NCI-H2171 (cell line): ENCODE data around the gene REM1.
A peak's percentile ranks its signal among the peaks of the same experiment; 100 is the strongest.
"Not testable (repeated sequence)": the region's sequence is repeated elsewhere in the genome, so short reads cannot be mapped to it uniquely, and the experiment has no call there.

Source experiments
- DNase-seq: peaks from one replicate; lab custom pipeline; 2025; lab: John Stamatoyannopoulos, UW

REM1 gene

GRCh38 chr20:31485450-31486339 is 10.6 kb downstream of the REM1 start:
- no peak for DNase-seq

GRCh38 chr20:31488115-31488514 is 13.0 kb downstream of the REM1 start:
- DNase-seq = no peak

- no peak for DNase-seq
These were observed 14.1 kb downstream of the REM1 start for GRCh38 chr20:31489152-31489551.

GRCh38 chr20:31490752-31491151 is 15.7 kb downstream of the REM1 start:
- DNase-seq = no peak

- DNase-seq = no peak
These were observed 19.0 kb downstream of the REM1 start for GRCh38 chr20:31494131-31494530.

- DNase-seq = peak; percentile 15
These were observed 21.7 kb downstream of the REM1 start for GRCh38 chr20:31496761-31497295.

- DNase-seq = no peak
These were observed 22.9 kb downstream of the REM1 start for GRCh38 chr20:31497838-31498540.

- DNase-seq = no peak
These were observed 25.4 kb downstream of the REM1 start for GRCh38 chr20:31500527-31500926.

GRCh38 chr20:31502884-31503673 is 28.0 kb downstream of the REM1 start:
- DNase-seq = peak; percentile 65

GRCh38 chr20:31505903-31506302 is 30.8 kb downstream of the REM1 start:
- DNase-seq = no peak

- no peak for DNase-seq
These were observed 33.6 kb downstream of the REM1 start for GRCh38 chr20:31508517-31509244.

- peak; percentile 98 for DNase-seq
These were observed 39.3 kb downstream of the REM1 start, which contains the start of gene HM13 for GRCh38 chr20:31514154-31515071. Gene HM13, plus strand, starts transcription at chr20:31514442. Its CDS starts 110 bp downstream, at chr20:31514552.

- DNase-seq = no peak
These were observed 40.1 kb downstream of the REM1 start for GRCh38 chr20:31515072-31515774.

GRCh38 chr20:31515775-31516107 is 40.7 kb downstream of the REM1 start:
- no peak for DNase-seq

GRCh38 chr20:31516166-31516565 is 41.1 kb downstream of the REM1 start:
- no peak for DNase-seq

- no peak for DNase-seq
These were observed 41.6 kb downstream of the REM1 start for GRCh38 chr20:31516651-31517050.

GRCh38 chr20:31517373-31517772 is 42.3 kb downstream of the REM1 start:
- no peak for DNase-seq

GRCh38 chr20:31521267-31521666 is 46.2 kb downstream of the REM1 start:
- DNase-seq = not testable (repeated sequence)

GRCh38 chr20:31522731-31523130 is 47.6 kb downstream of the REM1 start:
- DNase-seq = no peak
